HG03039 (cell line): Measurements from ENCODE around the gene CD27.

Experiments used
- ATAC-seq: cut with Tn5 transposase; IDR thresholded peaks from one replicate; pipeline ENCODE4 v1.9.1; 2021; ENCODE audit warnings: mild to moderate bottlenecking, moderate library complexity; ENCODE audit not compliant: unreplicated experiment

Gene CD27

DNA sequence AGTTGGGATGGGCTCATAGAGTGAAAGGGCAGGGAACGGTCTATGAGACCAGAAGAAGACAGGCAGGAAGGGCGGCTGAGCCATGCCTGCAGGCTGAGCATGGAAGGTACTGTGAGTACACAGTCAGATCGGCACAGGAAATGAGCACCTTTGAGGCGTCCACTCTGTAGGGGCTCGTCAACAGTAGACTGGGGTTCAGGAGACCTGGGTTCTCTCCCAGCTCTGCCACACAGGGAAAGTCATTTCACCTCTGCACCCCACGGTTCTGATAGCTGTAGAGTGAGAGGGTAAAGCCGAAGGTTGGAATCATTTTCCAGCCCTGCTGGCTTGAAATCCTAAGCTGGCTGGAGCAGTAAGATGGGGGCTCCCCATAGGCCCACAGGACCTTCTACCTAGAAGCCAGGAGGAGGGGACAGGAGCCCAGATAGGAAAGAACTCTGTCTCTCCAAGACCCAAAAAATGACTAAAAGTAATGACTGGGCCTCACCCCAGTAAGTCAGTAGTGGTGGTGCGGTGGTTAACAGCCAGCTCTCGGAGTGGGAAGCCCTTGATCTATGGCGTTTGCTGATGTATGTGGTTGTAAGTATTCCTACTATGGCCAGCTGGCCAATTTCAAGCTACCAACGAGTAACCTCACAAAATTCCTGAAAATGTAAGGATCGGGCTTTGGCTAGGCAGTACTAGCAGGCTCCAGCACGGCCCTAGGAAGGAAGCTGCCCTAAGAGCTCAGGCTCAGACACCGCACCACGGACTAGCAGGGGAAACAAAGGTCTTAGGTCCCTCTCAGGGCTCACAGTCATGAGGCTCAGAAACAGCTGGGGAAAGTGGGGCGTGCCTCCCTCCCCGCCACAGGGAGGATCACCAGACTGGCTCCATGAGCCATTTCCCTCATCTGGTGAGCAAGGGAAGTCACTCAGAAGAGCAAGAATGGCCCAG is 10.3 kb upstream of the CD27 start:
- ATAC-seq: no peak

DNA sequence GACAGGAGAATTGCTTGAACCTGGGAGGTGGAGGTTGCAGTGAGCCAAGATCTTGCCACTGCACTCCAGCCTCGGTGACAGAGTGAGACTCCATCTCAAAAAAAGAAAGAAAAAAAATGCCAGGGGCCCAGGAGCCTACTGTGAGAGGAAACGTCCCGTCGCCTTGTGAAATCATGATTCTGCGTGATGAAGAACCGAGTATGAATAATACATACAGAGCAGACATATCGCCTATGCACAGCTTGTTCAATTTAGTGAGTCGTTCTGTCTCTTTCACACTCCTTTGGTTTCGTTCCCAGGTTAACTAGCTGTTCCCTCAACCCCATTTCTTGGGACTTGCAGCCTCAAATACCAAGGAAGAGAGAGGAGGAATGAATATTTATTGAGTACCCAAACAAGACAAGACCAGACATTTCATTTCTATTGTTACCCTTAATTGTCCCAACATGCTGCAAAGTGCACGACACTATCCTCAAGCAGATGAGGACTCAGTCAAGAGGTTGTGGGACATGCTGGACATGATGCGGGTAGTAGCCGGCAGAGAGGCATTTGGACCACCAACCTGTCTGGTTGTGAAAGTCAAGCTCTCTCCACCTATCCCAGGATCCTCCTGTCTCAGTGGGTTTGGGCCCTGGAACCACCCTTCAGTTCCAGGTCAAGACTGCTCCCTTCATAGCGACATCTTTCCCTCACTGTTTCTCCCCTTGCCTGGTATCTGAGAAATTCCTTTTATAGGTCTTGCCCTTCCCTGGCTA is 8.6 kb upstream of the CD27 start:
- no peak for ATAC-seq

DNA sequence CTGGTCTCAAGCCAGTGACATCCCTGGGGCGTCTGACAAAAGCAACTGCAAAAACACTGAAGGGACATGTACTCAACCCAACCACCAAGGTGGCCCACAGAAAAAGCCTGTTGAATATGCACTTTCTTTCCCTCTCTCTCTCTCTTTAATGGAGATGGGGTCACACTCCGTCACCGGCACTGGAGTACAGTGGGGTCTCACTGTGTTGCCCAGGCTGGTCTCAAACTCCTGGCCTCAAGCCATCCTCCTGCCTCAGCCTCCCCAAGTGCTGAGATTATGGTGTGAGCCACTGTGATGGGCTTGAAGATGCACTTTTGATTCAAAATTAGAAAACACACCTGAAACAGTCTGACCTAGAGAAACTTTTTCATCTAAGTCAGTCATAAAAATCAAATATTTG is 7.2 kb upstream of the CD27 start:
- ATAC-seq: no peak

DNA sequence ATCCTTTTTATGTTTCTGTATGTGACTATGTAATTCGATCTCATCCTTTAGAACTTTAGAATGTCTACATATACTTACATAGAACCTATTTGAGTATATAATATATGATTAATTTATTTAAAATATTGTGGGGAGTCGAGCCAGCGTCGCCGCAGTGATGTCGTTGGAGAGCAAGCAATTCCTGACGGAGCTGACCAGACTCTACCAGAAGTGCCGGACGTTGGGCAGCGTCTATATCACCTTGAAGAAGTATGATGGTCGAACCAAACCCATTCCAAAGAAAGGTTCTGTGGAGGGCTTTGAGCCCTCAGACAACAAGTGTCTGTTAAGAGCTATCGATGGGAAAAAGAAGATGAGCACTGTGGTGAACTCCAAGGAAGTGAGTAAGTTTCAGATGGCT is 6.4 kb upstream of the CD27 start:
- no peak for ATAC-seq

DNA sequence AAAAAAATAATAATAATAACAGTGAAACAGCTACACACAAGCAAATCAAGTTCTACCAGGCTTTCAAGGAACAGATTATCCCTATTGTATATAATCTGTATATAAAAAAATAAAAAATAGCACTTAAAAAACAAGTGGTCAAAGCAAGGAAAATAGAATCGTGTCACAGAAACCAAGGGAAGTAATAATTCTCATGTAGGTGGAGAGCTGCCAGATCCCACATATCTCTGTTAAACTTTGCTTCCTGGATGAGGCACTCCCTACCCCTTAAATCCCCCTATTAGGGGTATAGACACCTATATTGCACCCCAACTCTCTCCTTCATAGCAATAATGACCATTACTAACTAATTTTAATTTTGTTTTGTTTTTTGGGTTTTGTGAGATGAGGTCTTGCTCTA is 4.4 kb upstream of the CD27 start:
- no peak for ATAC-seq

DNA sequence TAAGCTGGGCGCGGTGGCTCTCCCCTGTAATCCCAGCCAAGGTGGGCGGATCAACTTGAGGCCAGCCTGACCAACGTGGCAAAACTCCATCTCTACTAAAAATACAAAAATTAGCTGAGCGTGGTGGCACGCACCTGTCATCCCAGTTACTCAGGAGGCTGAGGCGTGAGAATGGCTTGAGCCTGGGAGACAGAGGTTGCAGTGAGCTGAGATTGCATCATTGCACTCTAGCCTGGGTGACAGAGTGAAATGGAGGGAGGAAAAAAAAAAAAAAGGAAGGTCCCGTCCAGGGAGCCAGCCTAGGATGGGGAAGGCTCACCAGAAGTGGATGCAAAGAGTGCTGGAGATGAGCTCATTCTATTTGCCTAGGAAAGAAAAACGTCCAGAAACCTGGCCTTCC is 1.9 kb upstream of the CD27 start:
- ATAC-seq: no peak

DNA sequence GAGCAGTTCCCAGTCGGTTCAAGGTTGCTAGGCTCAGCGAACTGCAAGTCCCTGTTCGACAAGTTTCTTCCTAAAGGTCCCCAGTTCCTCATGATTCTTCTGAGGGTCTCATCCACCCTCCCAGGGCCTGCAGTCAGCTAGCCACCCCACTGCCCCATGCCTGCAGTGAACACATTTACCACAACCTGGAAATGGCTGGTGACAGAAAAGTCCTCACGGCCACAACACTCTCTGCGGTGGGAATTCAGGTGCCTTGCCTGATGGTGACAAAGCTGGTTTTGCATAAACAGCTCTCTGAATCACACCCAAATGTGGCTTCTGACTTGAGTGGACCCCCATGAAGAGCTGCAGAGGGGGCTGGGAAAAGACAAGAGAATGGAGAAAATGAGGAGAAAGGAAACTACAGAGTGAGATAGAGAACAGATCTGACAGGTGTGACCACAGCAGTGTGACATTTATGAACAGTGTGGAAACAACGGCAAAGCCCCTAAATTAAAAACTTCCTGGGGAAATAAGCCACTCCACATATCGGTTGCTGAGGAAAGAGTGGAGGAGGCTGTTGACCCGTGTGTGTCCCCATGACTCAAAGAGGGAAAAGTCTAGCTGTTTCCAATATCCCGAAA is 1.3 kb upstream of the CD27 start:
- no peak for ATAC-seq

DNA sequence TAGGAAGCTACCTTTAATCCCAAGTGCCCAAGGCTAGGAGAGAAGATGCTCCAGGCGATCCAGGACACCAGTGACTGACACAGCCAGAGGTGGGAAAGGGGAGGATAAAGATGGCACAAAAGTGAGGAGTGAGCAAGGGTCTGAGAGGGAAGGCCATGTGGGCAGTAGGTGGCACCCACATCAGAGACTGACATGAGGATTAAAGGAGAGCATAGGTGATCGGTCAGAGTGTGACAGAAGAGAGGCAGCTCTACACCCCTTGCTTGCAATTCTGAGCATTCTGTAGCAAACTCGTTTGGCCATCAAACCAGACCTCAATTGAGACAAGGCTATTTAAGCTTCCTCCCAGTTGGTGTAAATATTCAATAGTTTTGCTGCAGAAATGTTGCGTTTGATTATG is 724 bp upstream of the CD27 start:
- no peak for ATAC-seq

DNA sequence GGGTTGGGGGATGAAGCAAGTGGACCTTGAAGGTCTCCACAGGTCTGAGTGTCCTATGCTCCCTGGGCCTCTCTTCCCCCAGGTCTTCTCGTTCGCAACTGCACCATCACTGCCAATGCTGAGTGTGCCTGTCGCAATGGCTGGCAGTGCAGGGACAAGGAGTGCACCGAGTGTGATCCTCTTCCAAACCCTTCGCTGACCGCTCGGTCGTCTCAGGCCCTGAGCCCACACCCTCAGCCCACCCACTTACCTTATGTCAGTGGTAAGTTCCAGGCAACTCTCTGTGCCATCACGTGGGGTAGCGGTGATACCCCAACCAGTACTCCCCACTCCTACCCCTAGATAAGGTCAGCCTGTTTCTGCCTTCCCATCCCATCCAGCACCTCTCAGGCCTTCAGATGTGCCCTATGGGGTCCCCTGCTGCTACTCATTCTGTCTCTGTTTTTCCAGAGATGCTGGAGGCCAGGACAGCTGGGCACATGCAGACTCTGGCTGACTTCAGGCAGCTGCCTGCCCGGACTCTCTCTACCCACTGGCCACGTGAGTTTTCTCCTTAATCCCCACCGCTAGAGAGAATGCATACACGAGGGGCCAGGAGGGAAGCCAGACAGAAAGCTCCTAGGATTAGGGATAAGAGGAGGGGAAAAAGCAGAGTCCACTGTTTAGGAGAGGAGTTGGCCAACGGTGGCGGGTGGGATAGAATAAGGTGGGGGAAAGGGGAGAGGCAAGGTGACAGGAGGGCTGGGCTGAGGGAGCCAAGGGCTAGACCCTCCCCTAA is 5.5 kb downstream of the CD27 start:
- no peak for ATAC-seq

DNA sequence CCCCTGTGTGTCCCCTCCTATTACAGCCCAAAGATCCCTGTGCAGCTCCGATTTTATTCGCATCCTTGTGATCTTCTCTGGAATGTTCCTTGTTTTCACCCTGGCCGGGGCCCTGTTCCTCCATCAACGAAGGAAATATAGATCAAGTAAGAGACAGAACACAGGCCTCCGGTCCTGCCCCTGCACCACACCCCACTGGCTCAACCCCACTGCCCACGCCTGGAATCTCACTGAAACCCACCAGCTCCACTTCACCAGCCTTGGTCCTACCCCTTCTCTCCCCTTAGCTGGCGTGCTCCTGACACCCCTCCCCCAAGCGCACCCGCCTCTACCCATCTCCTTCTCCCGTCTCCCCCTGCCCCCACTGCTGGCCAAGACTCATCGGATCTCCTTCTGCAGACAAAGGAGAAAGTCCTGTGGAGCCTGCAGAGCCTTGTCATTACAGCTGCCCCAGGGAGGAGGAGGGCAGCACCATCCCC is 6.2 kb downstream of the CD27 start:
- ATAC-seq: no peak

DNA sequence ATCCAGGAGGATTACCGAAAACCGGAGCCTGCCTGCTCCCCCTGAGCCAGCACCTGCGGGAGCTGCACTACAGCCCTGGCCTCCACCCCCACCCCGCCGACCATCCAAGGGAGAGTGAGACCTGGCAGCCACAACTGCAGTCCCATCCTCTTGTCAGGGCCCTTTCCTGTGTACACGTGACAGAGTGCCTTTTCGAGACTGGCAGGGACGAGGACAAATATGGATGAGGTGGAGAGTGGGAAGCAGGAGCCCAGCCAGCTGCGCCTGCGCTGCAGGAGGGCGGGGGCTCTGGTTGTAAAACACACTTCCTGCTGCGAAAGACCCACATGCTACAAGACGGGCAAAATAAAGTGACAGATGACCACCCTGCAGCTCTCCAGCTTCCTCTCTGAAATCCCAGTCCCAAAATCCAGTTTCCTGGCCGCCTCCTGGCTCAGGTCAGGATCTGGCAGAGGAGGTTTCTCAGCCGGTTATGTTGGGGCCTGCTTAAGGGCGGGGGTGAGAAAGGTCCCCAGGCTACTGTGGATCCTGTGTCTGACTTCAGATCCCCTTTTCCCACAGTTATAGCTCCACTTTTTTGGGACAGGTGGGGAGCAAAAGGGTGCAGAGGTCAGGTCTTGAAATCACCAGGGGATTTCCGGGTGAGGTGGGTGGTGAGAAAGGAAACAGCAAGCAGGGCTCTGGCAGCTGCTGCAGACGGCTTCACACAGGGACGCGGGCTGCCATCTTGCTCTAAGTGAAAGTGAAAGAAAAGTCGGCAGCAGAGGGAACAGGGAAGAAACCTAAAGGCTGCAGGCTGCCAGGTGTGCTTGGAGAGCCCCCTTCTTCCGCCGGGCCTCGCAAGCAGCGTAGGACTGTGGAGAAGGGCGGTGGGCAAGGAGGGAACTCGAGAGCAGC is 6.8 kb downstream of the CD27 start, which contains the start of gene TAPBPL:
Gene TAPBPL, plus strand, starts transcription at position 695 of the 897 bp plus-strand sequence. CDS start 207 bp downstream, outside the sequence.
- ATAC-seq: peak; percentile 53

DNA sequence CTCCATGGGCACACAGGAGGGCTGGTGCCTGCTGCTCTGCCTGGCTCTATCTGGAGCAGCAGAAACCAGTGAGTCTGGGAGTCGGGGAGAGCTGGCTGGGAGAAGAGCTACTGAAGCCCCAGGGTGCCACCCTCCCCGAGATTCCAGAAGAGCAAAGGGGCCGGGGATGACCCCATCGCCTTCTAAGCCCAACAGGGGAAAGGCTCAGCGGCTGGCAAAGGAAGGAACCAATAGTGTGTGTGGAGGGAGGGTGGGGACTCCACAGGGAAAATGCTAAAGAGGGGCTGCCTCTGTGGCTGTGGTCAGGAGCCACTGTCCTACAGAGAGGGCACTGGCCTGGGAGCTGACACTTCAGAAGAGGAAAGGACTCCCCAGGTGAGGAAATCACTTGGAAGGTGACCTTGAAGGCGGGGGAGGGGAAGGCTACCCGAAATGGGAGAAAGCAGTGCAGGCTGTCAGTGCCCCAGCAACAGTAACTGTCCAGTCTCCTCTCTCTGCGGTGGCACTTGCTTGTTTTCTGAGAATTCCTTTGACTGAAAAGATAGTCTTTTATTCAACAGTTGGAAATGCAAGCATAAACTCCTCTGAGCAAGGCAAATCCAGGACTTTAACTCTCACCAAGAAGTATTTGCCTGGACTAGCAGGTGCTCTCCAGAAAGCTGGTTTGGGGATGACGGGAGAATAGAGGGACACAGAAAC is 7.6 kb downstream of the CD27 start:
- no peak for ATAC-seq

DNA sequence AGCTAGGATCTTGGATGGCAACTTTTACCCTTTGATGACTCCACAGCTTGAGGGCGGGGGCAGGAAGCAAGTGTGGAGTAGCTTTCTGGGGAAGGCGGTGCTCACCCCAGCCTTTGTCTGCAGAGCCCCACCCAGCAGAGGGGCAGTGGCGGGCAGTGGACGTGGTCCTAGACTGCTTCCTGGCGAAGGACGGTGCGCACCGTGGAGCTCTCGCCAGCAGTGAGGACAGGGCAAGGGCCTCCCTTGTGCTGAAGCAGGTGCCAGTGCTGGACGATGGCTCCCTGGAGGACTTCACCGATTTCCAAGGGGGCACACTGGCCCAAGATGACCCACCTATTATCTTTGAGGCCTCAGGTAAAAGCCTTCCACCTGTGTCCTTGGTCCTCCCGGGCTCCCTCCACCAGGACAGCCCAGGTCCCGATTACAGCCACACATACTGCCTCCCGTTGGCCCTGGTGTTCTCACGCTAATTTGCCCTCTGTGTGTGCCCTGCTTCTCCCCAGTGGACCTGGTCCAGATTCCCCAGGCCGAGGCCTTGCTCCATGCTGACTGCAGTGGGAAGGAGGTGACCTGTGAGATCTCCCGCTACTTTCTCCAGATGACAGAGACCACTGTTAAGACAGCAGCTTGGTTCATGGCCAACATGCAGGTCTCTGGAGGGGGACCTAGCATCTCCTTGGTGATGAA is 8.3 kb downstream of the CD27 start:
- ATAC-seq: no peak

DNA sequence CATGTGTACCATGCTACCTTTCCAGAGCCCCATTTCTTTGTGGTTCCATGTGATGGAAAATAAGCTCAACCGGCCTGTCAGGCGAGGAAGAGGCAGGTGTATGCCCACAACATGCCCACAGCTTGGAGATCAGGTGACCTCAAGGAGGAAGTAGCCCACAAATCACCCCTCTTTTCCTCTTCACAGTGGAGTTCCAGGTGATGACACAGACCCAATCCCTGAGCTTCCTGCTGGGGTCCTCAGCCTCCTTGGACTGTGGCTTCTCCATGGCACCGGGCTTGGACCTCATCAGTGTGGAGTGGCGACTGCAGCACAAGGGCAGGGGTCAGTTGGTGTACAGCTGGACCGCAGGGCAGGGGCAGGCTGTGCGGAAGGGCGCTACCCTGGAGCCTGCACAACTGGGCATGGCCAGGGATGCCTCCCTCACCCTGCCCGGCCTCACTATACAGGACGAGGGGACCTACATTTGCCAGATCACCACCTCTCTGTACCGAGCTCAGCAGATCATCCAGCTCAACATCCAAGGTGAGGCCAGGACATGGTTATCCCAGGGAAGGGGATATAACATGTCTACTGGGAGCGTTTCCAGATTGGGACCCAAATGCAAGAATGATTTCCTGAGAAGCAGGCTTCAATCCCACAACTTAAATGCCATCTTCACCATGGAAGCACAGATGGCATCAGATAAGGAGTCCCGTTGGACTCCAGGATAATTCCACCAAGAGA is 12.6 kb downstream of the CD27 start:
- ATAC-seq: no peak

DNA sequence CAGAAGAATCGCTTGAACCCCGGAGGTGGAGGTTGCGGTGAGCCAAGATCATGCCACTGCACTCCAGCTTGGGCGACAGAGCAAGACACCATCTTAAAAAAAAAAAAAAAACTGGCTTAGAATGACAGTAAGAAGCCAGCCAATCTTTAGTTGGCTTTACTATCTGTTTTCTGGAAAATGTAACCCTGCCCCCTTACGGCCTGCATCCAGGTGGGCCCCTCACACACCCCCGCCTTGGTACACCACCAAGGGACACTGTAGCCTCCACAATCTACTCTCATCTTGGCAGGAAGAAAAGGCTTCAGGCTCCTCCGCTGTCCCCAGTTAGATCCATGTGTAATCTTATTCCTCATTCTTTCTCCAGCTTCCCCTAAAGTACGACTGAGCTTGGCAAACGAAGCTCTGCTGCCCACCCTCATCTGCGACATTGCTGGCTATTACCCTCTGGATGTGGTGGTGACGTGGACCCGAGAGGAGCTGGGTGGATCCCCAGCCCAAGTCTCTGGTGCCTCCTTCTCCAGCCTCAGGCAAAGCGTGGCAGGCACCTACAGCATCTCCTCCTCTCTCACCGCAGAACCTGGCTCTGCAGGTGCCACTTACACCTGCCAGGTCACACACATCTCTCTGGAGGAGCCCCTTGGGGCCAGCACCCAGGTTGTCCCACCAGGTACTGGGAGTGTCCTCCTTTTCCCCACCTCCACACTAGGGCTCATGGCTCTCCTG is 13.7 kb downstream of the CD27 start:
- ATAC-seq: no peak

DNA sequence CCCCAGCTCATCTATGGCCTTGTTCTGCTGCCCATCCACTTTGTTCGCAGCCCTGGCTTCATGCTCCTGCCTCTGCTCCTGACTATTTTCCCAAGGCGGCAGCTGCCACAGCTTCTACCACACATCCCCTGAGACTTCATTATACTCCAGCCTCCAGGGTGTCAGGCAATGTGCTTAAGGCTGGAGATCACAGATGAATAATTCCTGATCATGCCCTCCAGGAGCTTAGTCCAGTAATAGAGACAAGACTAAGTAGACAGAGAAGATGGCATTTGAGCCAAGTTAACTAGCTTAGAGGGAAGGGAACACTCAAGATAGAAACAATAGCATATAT is 14.2 kb downstream of the CD27 start:
- no peak for ATAC-seq

DNA sequence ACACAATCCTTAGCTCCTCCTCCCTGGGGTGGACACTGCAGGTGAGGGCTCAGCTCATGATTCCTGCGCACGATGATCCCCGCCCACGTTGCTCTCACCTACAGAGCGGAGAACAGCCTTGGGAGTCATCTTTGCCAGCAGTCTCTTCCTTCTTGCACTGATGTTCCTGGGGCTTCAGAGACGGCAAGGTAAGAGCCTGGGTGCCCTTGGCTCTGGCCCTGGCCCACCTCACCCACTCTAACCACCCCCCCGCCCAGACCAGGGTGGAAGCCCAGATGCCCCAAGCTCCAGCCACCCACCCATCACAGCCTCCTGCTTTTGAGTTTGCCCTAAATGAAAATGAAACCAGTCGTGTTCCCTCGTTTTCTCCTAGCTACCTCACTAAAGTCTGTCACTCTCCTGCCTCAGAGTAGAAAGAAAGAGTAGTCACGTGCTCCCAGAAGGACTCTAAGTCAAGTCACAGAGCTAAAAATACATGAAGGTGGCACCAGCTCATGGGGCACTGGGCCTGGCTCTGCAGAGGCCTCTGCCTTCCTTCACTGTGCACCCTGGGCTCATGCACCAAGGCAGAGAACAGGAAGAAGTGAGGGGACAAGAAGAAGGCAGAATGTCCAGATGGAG is 16.1 kb downstream of the CD27 start:
- ATAC-seq: no peak
